Suprapubic skin (tissue), 4 donors: ENCODE results near the gene ENO4. TPM values are rescaled to one million over a fixed set of nuclear protein-coding genes. Genes with fewer than 3 reads are reported as not detected.

Experiments used
- DNase-seq, 2 donors: peaks; one replicate each; pipeline ENCODE4 v3.0.0-alpha.2; 2019; ENCODE audit warnings: low spot score in 2 of 2
- H3K27ac ChIP-seq: fragments of 200-600 bp; sonication (generic); one replicate; pipeline ENCODE4 v1.5.1; 2019
- H3K27me3 ChIP-seq: fragments of 200-600 bp; sonication (generic); one replicate; pipeline ENCODE4 v1.5.1; 2019
- H3K36me3 ChIP-seq: fragments of 200-600 bp; sonication (generic); one replicate; pipeline ENCODE4 v1.5.1; 2019
- H3K4me1 ChIP-seq: fragments of 200-600 bp; sonication (generic); one replicate; pipeline ENCODE4 v1.5.1; 2019
- H3K4me3 ChIP-seq: fragments of 200-600 bp; sonication (generic); one replicate; pipeline ENCODE4 v1.5.1; 2019; ENCODE audit warnings: mild to moderate bottlenecking
- H3K9me3 ChIP-seq: fragments of 200-600 bp; sonication (generic); one replicate; pipeline ENCODE4 v1.5.1; 2019
- EP300 ChIP-seq: sonication (generic); formaldehyde crosslinking; IDR thresholded peaks from one replicate; pipeline ENCODE4 v1.6.1; 2017; ENCODE audit warnings: antibody characterized with exemption
- POLR2A ChIP-seq, 2 donors: fragments of 450-650 bp; IDR thresholded peaks; one replicate each; pipeline ENCODE4 v1.6.1; 2017; ENCODE audit warnings: antibody characterized with exemption in 2 of 2, mild to moderate bottlenecking in 2 of 2, moderate library complexity in 2 of 2
- POLR2AphosphoS5 ChIP-seq, 3 donors: sonication (generic); formaldehyde crosslinking; IDR thresholded peaks; one replicate each; pipeline ENCODE4 v1.6.1; 2017; ENCODE audit warnings: antibody characterized with exemption in 3 of 3
- WGBS: methylation state at CpG from one replicate; pipeline ENCODE4 v1.1.5; 2018; 5-methylcytosine and 5-hydroxymethylcytosine counted together
- total RNA-seq, 4 donors: library from RNA; depleted of rRNA; stranded (reverse); fragments of >200 nt; gene quantifications; one replicate each; pipeline ENCODE4 v1.1.0, GENCODE V29; 2016
- TF ChIP-seq, protein P1 (sequence below), 2 donors: fragments of 200-600 bp in 1 of 2; fragments of 450-650 bp in 1 of 2; sonication (generic) in 1 of 2; IDR thresholded peaks; one replicate each; pipeline ENCODE4 v1.5.1; 2016 to 2019; ENCODE audit warnings: antibody characterized with exemption in 2 of 2, mild to moderate bottlenecking in 1 of 2, moderate library complexity in 1 of 2

Gene ENO4
- total RNA-seq, 4 donors from 2014 or later: 0.56 TPM; not detected in 3

DNA sequence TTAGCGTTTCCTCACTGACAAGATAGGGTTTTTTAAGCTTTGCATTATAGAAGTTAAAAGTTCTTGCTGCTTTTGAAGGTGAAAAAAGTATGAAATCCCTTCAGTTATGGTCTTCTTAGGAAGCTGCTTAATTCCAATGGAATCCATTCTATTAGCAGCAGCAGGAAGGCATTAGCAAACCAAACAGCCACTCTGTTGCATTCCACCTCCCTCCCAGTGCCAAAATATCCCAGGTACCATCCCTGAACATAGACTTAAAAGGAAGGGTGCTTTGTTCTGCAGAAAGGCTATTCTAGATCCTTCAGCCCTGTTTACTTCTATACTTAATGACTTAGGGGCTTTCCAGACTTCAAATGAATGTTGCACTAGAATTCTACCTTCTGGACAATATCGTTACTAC is 23.8 kb downstream of the ENO4 start:
- no peak for DNase-seq
- H3K27me3 ChIP-seq: no peaks in the 10 kb centered on the region
- WGBS: 64% methylated on average over 2 of the region's 2 CpGs
- H3K4me1 ChIP-seq: peaks cover 3% of the 10 kb centered on the region
- TF ChIP-seq, protein P1, sequence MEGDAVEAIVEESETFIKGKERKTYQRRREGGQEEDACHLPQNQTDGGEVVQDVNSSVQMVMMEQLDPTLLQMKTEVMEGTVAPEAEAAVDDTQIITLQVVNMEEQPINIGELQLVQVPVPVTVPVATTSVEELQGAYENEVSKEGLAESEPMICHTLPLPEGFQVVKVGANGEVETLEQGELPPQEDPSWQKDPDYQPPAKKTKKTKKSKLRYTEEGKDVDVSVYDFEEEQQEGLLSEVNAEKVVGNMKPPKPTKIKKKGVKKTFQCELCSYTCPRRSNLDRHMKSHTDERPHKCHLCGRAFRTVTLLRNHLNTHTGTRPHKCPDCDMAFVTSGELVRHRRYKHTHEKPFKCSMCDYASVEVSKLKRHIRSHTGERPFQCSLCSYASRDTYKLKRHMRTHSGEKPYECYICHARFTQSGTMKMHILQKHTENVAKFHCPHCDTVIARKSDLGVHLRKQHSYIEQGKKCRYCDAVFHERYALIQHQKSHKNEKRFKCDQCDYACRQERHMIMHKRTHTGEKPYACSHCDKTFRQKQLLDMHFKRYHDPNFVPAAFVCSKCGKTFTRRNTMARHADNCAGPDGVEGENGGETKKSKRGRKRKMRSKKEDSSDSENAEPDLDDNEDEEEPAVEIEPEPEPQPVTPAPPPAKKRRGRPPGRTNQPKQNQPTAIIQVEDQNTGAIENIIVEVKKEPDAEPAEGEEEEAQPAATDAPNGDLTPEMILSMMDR (IDR thresholded peaks at IDR 0.05): no peak
- no peak for TF ChIP-seq EP300
- no peak for TF ChIP-seq POLR2A (IDR thresholded peaks at IDR 0.05)
- TF ChIP-seq POLR2AphosphoS5 (IDR thresholded peaks at IDR 0.05): no peak
- no peak overlapping the region for H3K27ac ChIP-seq
- no peak overlapping the region for H3K4me3 ChIP-seq
- no peaks in the 10 kb centered on the region for H3K36me3 ChIP-seq
- no peaks in the 10 kb centered on the region for H3K9me3 ChIP-seq

DNA sequence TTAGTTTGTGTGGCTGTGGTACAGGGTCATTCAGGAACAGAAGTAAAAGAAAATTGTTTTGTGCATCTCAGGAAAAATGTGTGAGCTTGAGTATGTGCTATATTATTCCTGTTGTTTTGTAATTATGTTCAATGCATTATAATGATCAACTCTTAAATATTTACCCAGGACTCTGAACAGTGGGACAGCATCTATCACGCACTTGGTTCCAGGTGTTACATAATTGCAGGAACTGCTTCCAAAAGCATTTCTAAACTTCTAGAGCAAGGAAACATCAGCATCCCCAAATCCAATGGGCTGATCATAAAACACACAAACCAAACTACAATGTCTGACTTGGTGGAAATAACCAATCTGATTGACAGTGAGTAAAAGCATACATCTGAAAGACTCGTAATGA is 26.6 kb downstream of the ENO4 start:
- Histone ChIP-seq H3K9me3 (no peaks in the 10 kb centered on the region), H3K27ac (no peak overlapping the region), H3K27me3 (no peaks in the 10 kb centered on the region), H3K36me3 (no peaks in the 10 kb centered on the region), H3K4me1 (peaks cover 4% of the 10 kb centered on the region), H3K4me3 (no peak overlapping the region)
- TF ChIP-seq EP300: no peak
- no peak for DNase-seq
- WGBS: 93% methylated on average over 2 of the region's 2 CpGs

DNA sequence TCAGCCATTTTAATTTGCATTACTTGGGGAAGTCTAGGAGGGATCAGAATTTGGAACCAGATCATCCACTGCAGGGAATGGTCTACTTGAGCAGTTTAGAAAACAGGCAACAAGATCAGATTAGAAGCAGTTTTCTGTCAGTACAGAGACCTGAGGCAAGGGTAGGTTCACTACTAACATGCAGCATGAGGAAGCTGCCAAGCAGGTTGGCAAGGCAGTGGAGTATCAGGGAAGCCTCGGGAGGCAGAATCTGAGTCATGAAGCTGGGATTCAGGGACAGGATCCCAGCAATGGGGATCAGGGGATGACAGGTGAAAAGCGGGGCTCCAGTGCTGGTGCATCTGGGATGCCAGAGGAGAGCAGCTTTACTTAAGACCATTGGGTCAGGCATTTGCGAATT is 28.1 kb downstream of the ENO4 start:
- Histone ChIP-seq H3K27me3 (no peaks in the 10 kb centered on the region), H3K9me3 (no peaks in the 10 kb centered on the region), H3K4me3 (no peak overlapping the region), H3K4me1 (peaks cover 6% of the 10 kb centered on the region), H3K36me3 (no peaks in the 10 kb centered on the region), H3K27ac (no peak overlapping the region)
- DNase-seq: no peak
- TF ChIP-seq POLR2AphosphoS5 (IDR thresholded peaks at IDR 0.05): no peak
- TF ChIP-seq POLR2A (IDR thresholded peaks at IDR 0.05): no peak
- no peak for TF ChIP-seq EP300
- TF ChIP-seq, protein P1 (IDR thresholded peaks at IDR 0.05): no peak
- 57% methylated on average over 3 of the region's 3 CpGs for WGBS

DNA sequence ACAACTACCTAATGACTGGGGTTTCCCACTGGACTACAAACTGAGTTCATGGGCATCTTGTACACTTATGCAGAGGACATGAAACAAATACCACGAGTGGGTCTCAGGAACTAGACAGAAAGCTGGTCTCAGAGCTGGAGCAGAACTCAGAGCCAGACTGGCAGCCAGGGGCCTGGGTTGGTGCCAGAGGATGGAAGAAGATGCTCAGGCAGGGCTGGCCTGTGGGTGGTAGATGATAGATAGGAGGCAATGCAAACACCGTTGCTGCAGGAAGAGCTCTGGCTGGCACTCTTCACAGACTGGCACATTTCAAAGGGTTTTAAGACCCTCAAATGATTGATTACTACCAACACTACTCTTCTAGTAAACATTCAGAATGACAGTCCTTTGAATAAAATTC is 28.8 kb downstream of the ENO4 start:
- Histone ChIP-seq H3K27me3 (no peaks in the 10 kb centered on the region), H3K9me3 (no peaks in the 10 kb centered on the region), H3K36me3 (no peaks in the 10 kb centered on the region), H3K27ac (no peak overlapping the region), H3K4me3 (no peak overlapping the region), H3K4me1 (peaks cover 6% of the 10 kb centered on the region)
- TF ChIP-seq, protein P1 (IDR thresholded peaks at IDR 0.05): no peak
- TF ChIP-seq POLR2AphosphoS5 (IDR thresholded peaks at IDR 0.05): no peak
- no peak for TF ChIP-seq POLR2A (IDR thresholded peaks at IDR 0.05)
- WGBS: 59% methylated on average over 2 of the region's 2 CpGs
- no peak for DNase-seq

DNA sequence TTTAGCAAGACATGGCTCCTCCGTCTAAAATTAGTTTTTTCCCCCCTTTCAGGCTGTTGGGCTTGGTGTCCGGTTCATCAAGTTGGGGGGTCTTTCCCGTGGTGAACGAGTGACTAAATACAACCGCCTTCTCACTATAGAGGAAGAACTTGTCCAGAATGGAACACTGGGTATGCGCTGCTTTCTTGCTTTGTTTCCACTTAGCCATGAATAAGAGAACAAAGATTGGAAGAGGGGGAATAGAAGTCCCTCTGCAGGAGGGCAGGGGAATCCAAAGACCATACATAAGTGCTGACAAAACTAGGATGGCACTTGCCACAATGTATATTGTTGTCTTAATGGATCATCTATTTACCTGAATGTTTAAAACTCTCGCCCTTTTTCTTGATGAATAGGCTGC is 30.5 kb downstream of the ENO4 start:
- DNase-seq: no peak
- H3K4me1 ChIP-seq: peaks cover 6% of the 10 kb centered on the region
- no peak overlapping the region for H3K27ac ChIP-seq
- TF ChIP-seq EP300 (no peak), POLR2AphosphoS5 (IDR thresholded peaks at IDR 0.05) (no peak), POLR2A (IDR thresholded peaks at IDR 0.05) (no peak)
- TF ChIP-seq, protein P1 (IDR thresholded peaks at IDR 0.05): no peak
- H3K27me3 ChIP-seq: no peaks in the 10 kb centered on the region
- no peaks in the 10 kb centered on the region for H3K9me3 ChIP-seq
- peaks cover 5% of the 10 kb centered on the region for H3K36me3 ChIP-seq
- no peak overlapping the region for H3K4me3 ChIP-seq
- WGBS: 79% methylated on average over 7 of the region's 7 CpGs

DNA sequence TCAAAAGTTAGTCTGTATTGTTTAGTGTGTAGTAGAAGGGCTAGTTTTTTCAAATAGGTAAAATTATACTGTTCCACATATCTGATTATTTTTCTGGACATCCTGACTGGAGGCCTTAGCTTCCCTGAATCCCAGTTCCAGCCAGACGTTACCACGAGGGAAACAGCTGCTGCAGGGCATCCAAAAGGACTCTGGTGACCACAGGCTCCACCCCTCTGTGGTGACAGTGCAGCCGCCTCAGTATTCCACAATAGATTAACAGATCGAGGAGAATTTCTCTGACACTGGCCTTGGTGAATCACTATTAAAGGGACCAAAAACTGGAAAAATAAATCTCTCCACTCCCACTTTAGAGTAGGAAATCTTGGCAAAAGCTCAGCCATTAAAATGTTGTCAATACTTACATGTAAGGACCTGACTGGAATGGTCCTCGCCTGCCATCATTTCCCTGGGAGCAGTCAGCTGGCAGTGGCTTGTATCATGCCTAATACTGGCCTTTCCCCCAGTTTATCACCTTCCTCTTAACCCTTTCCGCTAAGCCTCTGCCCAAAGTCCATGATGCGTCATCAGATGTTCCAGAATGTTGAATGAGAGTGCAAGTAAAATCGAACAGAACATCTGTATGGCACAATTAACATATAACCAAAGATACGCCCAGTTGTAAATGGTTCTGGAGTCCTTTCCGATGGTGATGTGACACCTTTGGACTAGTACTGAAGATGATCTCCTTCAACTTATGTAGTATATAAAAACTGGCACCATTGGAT is 31.6 kb downstream of the ENO4 start:
- TF ChIP-seq POLR2AphosphoS5 (IDR thresholded peaks at IDR 0.05) (no peak), EP300 (no peak), POLR2A (IDR thresholded peaks at IDR 0.05) (no peak)
- TF ChIP-seq, protein P1 (IDR thresholded peaks at IDR 0.05): no peak
- H3K27ac ChIP-seq: no peak overlapping the region
- H3K36me3 ChIP-seq: peaks cover 5% of the 10 kb centered on the region
- H3K4me3 ChIP-seq: no peak overlapping the region
- H3K27me3 ChIP-seq: no peaks in the 10 kb centered on the region
- H3K4me1 ChIP-seq: peaks cover 6% of the 10 kb centered on the region
- 51% methylated on average over 10 of the region's 10 CpGs for WGBS
- no peak for DNase-seq
- no peaks in the 10 kb centered on the region for H3K9me3 ChIP-seq
